ENCODE measurements around the gene ACOT2. TPM values are rescaled to one million over a fixed set of nuclear protein-coding genes. Genes with fewer than 3 reads are reported as not detected.
"Not testable (repeated sequence)": the region's sequence is repeated elsewhere in the genome, so short reads cannot be mapped to it uniquely, and the experiment has no call there.

ACOT2 gene
- total RNA-seq, 6 experiments from 2014 or later: 53.3 to 160 (median 112) TPM

DNA sequence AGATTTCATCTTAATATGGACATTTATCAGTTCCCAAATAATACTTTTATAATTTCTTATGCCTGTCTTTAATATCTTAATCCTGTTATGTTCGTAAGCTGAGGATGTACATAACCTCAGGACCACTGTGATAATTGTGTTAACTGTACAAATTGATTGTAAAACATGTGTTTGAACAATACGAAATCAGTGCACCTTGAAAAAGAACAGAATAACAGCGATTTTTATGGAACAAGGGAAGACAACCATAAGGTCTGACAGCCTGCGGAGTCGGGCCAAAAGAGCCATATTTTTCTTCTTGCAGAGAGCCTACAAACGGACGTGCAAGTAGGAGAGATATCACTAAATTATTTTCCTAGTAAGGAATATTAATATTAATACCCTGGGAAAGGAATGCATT, 6.8 kb upstream of the ACOT2 start:
- H3K36me3 ChIP-seq; DNase-seq; H3K4me3 ChIP-seq; H3K27ac ChIP-seq; intact Hi-C loops (cut with DNase I); ATAC-seq; H3K27me3 ChIP-seq; H3K9me3 ChIP-seq; H3K4me1 ChIP-seq: not testable (repeated sequence)
- WGBS (ENCODE audit: insufficient coverage, low coverage, low lambda C conversion rate, missing lambda C conversion rate): 90% methylated on average over 7 of the region's 7 CpGs

DNA sequence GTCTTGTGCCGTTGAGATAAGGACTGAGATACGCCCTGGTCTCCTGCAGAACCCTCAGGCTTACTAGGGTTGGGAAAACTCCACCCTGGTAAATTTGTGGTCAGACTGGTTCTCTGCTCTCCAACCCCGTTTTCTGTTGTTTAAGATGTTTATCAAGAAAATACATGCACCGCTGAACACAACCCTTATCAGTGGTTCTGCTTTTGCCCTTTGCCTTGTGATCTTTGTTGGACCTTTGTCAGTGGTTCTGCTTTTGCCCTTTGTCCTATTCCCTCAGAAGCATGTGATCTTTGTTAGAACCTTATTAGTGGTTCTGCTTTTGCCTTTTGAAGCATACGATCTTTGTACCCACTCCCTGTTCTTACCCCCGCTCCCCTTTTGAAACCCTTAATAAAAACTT, 6.3 kb upstream of the ACOT2 start:
- WGBS (ENCODE audit: insufficient coverage, low coverage, low lambda C conversion rate, missing lambda C conversion rate): 30% methylated on average over 4 of the region's 6 CpGs
- H3K4me1 ChIP-seq; H3K27ac ChIP-seq; ATAC-seq; H3K27me3 ChIP-seq; H3K4me3 ChIP-seq; H3K9me3 ChIP-seq; intact Hi-C loops (cut with DNase I); H3K36me3 ChIP-seq: not testable (repeated sequence)
- DNase-seq: peak in 1 of 3 donors; percentile 36

DNA sequence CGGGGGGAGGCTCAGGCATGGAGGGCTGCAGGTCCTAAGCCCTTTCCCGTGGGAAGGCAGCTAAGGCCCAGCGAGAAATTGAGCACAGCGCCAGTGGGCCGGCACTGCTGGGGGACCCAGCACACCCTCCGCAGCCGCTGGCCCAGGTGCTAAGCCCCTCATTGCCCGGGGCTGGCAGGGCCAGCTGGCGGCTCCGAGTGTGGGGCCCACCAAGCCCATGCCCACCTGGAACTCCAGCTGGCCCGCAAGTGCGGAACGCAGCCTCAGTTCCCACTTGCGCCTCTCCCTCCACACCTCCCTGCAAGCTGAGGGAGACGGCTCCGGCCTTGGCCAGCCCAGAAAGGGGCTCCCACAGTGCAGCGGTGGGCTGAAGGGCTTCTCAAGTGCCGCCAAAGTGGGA, 2.6 kb upstream of the ACOT2 start:
- H3K4me1 ChIP-seq; ATAC-seq; H3K4me3 ChIP-seq; intact Hi-C loops (cut with DNase I); H3K27ac ChIP-seq; H3K9me3 ChIP-seq; H3K36me3 ChIP-seq; DNase-seq; H3K27me3 ChIP-seq: not testable (repeated sequence)
- WGBS (ENCODE audit: insufficient coverage, low coverage, low lambda C conversion rate, missing lambda C conversion rate): no CpG with 5 or more reads among the region's 18 CpGs

DNA sequence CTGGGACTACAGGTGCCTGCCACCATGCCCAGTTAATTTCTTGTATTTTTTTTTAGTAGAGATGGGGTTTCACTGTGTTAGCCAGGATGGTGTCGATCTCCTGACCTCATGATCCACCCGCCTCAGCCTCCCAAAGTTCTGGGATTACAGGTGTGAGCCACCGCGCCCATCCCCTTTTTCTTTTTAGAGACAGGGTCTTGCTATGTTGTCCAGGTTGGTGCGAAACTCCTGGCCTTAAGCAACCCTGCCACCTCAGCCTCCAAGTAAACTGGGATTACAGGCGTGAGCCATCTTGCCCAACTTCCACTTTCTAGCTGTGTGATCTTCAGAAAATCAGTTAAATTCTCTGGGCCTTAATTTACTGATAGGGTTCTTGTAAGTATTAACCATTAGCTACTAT, 2.1 kb upstream of the ACOT2 start:
- ATAC-seq; H3K27me3 ChIP-seq; H3K27ac ChIP-seq; H3K36me3 ChIP-seq; intact Hi-C loops (cut with DNase I); H3K9me3 ChIP-seq; H3K4me1 ChIP-seq; DNase-seq; H3K4me3 ChIP-seq: not testable (repeated sequence)
- WGBS (ENCODE audit: insufficient coverage, low coverage, low lambda C conversion rate, missing lambda C conversion rate): 100% methylated on average over 2 of the region's 6 CpGs

DNA sequence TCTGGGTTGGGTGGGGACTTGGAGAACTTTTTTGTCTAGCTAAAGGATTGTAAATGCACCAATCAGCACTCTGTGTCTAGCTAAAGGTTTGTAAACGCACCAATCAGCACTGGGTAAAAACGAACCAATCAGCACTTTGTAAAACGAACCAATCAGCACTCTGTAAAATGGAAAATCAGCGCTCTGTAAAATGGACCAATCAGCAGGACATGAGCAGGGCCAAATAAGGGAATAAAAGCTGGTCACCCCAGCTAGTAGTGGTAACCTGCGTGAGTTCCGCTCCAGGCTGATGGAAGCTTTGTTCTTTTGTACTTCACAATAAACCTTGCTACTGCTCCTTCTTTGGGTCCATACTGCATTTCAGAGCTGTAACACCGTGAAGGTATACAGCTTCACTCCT, 1.7 kb upstream of the ACOT2 start:
- intact Hi-C loops (cut with DNase I): no loop called here
- TF ChIP-seq, protein P1, sequence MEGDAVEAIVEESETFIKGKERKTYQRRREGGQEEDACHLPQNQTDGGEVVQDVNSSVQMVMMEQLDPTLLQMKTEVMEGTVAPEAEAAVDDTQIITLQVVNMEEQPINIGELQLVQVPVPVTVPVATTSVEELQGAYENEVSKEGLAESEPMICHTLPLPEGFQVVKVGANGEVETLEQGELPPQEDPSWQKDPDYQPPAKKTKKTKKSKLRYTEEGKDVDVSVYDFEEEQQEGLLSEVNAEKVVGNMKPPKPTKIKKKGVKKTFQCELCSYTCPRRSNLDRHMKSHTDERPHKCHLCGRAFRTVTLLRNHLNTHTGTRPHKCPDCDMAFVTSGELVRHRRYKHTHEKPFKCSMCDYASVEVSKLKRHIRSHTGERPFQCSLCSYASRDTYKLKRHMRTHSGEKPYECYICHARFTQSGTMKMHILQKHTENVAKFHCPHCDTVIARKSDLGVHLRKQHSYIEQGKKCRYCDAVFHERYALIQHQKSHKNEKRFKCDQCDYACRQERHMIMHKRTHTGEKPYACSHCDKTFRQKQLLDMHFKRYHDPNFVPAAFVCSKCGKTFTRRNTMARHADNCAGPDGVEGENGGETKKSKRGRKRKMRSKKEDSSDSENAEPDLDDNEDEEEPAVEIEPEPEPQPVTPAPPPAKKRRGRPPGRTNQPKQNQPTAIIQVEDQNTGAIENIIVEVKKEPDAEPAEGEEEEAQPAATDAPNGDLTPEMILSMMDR (IDR thresholded peaks at IDR 0.05): no peak
- TF ChIP-seq POLR2A (IDR thresholded peaks at IDR 0.05): peak; percentile 38
- peaks cover 0 to 7% (median 0%) of the 10 kb centered on the region in 4 donors for H3K4me1 ChIP-seq
- peak overlapping the region in 1 of 3 donors; percentile 69 for H3K4me3 ChIP-seq
- no peaks in the 10 kb centered on the region for H3K9me3 ChIP-seq
- H3K36me3 ChIP-seq: no peaks in the 10 kb centered on the region
- ATAC-seq (no peak), DNase-seq (no peak)
- WGBS (ENCODE audit: insufficient coverage, low coverage, low lambda C conversion rate, missing lambda C conversion rate): 92% methylated on average over 6 of the region's 7 CpGs
- no peaks in the 10 kb centered on the region for H3K27me3 ChIP-seq
- peak overlapping the region in 2 of 3 donors; percentile 96 to 98 for H3K27ac ChIP-seq

DNA sequence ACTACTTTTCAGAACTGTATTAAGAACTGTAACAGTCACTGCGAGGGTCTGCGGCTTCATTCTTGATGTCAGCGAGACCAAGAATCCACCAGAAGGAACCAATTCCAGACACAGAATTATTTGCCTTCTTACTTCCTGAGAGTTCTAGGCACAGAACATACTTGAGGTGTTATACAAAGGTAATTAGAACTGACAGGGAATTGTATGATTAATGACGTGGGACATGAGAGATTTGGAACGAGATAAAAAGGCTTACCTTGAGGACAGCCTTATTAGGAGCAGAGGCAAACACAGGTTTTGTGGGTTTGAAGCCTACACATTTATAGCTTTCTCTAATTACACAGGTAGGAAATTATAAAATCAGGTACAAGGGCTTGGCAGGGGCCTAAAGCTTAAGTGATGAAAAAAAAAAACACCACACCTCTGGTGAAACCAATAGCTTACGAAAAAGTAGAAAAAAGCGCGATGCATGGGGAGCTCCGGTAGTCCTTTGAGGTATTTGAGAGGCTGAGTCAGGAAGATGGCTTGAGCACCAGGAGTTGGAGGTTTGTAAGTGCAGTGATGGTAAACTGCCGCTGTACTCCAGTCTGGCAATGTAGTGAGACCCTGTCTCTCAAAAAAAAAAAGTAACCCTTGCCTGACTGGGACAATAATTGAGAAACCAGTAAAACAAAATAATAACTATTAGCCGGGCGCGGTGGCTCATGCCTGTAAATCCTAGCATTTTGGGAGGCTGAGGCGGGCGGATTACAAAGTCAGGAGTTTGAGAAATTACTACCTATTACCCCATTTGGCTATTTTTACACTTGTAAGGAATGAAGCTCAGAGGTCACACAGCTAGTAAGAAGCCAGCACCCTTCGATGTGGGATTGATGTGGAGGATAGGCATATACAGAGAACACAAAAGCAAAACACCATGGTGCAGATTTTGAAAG, 795 bp upstream of the ACOT2 start:
- H3K36me3 ChIP-seq: no peaks in the 10 kb centered on the region
- intact Hi-C loops (cut with DNase I): no loop called here
- DNase-seq (no peak), ATAC-seq (peak in 1 of 4 donors; percentile 1)
- peak overlapping the region; percentile 60 to 69 (median 67) for H3K4me3 ChIP-seq
- no peaks in the 10 kb centered on the region for H3K9me3 ChIP-seq
- H3K27ac ChIP-seq: peak overlapping the region; percentile 80 to 98 (median 96)
- H3K27me3 ChIP-seq: no peaks in the 10 kb centered on the region
- 35% methylated on average over 16 of the region's 16 CpGs for WGBS (ENCODE audit: insufficient coverage, low coverage, low lambda C conversion rate, missing lambda C conversion rate)
- H3K4me1 ChIP-seq: peaks cover 0 to 12% (median 0%) of the 10 kb centered on the region in 4 donors
- TF ChIP-seq, protein P1 (IDR thresholded peaks at IDR 0.05): no peak
- no peak for TF ChIP-seq POLR2A (IDR thresholded peaks at IDR 0.05)
